HG02884 (cell line): Measurements from ENCODE around the gene STX2.
"Not testable (repeated sequence)": the region's sequence is repeated elsewhere in the genome, so short reads cannot be mapped to it uniquely, and the experiment has no call there.

Experiments
- ATAC-seq: cut with Tn5 transposase; IDR thresholded peaks from one replicate; pipeline ENCODE4 v1.9.1; 2021; ENCODE audit warnings: mild to moderate bottlenecking, moderate library complexity; ENCODE audit not compliant: unreplicated experiment

Gene STX2

GRCh38 chr12:130838951-130839769 lies at the start of gene STX2:
TSS of gene STX2 (minus strand) at chr12:130839250. CDS start at chr12:130839099, 151 bp downstream.
- peak; percentile 77 for ATAC-seq

- not testable (repeated sequence) for ATAC-seq
These were observed 48.1 kb upstream of the STX2 start for GRCh38 chr12:130887190-130887589.

GRCh38 chr12:130881548-130881947 lies 42.5 kb upstream of the STX2 start:
- ATAC-seq, result no peak

- no peak for ATAC-seq
These were observed 42.0 kb upstream of the STX2 start for GRCh38 chr12:130881046-130881445.

GRCh38 chr12:130880411-130880885 lies 41.4 kb upstream of the STX2 start:
- peak; percentile 43 for ATAC-seq

- ATAC-seq, result no peak
These were observed 40.8 kb upstream of the STX2 start for GRCh38 chr12:130879781-130880389.

GRCh38 chr12:130879212-130879686 lies 40.2 kb upstream of the STX2 start:
- ATAC-seq, result peak; percentile 85

- ATAC-seq, result no peak
These were observed 39.4 kb upstream of the STX2 start for GRCh38 chr12:130878193-130879185.

GRCh38 chr12:130877333-130877732 lies 38.3 kb upstream of the STX2 start:
- ATAC-seq, result no peak

GRCh38 chr12:130876758-130877157 lies 37.7 kb upstream of the STX2 start:
- no peak for ATAC-seq

- ATAC-seq, result no peak
These were observed 37.2 kb upstream of the STX2 start for GRCh38 chr12:130876297-130876696.

- ATAC-seq, result not testable (repeated sequence)
These were observed 36.7 kb upstream of the STX2 start for GRCh38 chr12:130875708-130876107.

- no peak for ATAC-seq
These were observed 36.1 kb upstream of the STX2 start for GRCh38 chr12:130875193-130875592.

- no peak for ATAC-seq
These were observed 35.6 kb upstream of the STX2 start for GRCh38 chr12:130874696-130875095.

GRCh38 chr12:130873825-130874224 lies 34.8 kb upstream of the STX2 start:
- ATAC-seq, result no peak

GRCh38 chr12:130873106-130873795 lies 34.2 kb upstream of the STX2 start:
- no peak for ATAC-seq

- ATAC-seq, result peak; percentile 28
These were observed 33.4 kb upstream of the STX2 start for GRCh38 chr12:130872179-130873096.

GRCh38 chr12:130871286-130872178 lies 32.5 kb upstream of the STX2 start, which contains the start of gene RAN:
TSS of gene RAN (plus strand) at chr12:130872066. CDS start at chr12:130872594, 528 bp downstream.
- ATAC-seq, result peak; percentile 57
